ENCODE data around the gene UBR3.
"Not testable (repeated sequence)": the region's sequence is repeated elsewhere in the genome, so short reads cannot be mapped to it uniquely, and the experiment has no call there.

UBR3 gene

DNA sequence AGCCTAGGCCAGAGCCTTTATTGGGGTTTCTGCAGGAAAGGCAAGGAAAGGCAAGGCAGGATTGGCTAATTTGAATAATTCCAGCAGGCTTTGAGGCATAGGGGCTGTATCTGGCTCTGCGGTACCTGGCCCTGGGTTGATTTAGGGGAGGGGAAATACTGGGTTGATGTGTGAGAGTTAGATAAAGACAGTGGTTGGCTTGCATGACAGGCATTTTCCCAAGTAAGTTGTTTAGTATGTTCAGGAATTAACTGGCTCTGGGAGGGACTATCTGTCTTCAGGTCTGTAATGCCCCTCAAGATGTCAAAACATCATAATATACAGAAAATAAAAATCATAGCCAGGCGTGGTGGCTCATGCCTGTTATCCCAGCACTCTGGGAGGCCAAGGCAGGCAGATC lies 98.7 kb downstream of the UBR3 start:
- no peaks in the 10 kb centered on the region for H3K27me3 ChIP-seq (ENCODE audit: insufficient read depth, insufficient read length)
- TF ChIP-seq ZNF274 (IDR thresholded peaks at IDR 0.05; ENCODE audit: low read depth, low read length) (no peak), SUZ12 (IDR thresholded peaks at IDR 0.05; ENCODE audit: extremely low read depth, insufficient read depth, insufficient read length) (no peak), YY1 (IDR thresholded peaks at IDR 0.05; ENCODE audit: insufficient read depth, insufficient read length) (no peak)
- no peaks in the 10 kb centered on the region for H3K4me1 ChIP-seq (ENCODE audit: insufficient read depth, insufficient read length)
- no peak overlapping the region for H3K4me3 ChIP-seq (ENCODE audit: insufficient read length, low read depth)
- H3K9me3 ChIP-seq (ENCODE audit: insufficient read depth, low read length), result no peaks in the 10 kb centered on the region
- no peak for DNase-seq (ENCODE audit: low read depth, low spot score)
- no peak overlapping the region for H3K9ac ChIP-seq (ENCODE audit: insufficient read length, low read depth)
- H3K36me3 ChIP-seq (ENCODE audit: insufficient read depth, insufficient read length, low read length), result peaks cover 13% of the 10 kb centered on the region

GRCh38 chr2:169928463-169928864 lies 101.2 kb downstream of the UBR3 start:
- TF ChIP-seq YY1 (IDR thresholded peaks at IDR 0.05; ENCODE audit: insufficient read depth, insufficient read length) (no peak), ZNF274 (IDR thresholded peaks at IDR 0.05; ENCODE audit: low read depth, low read length) (no peak), SUZ12 (IDR thresholded peaks at IDR 0.05; ENCODE audit: extremely low read depth, insufficient read depth, insufficient read length) (no peak)
- peak; percentile 22 for DNase-seq (ENCODE audit: low read depth, low spot score)
- H3K4me1 ChIP-seq (ENCODE audit: insufficient read depth, insufficient read length), result no peaks in the 10 kb centered on the region
- peaks cover 13% of the 10 kb centered on the region for H3K36me3 ChIP-seq (ENCODE audit: insufficient read depth, insufficient read length, low read length)
- no peak overlapping the region for H3K4me3 ChIP-seq (ENCODE audit: insufficient read length, low read depth)
- no peaks in the 10 kb centered on the region for H3K27me3 ChIP-seq (ENCODE audit: insufficient read depth, insufficient read length)
- H3K9ac ChIP-seq (ENCODE audit: insufficient read length, low read depth), result no peak overlapping the region
- no peaks in the 10 kb centered on the region for H3K9me3 ChIP-seq (ENCODE audit: insufficient read depth, low read length)

DNA sequence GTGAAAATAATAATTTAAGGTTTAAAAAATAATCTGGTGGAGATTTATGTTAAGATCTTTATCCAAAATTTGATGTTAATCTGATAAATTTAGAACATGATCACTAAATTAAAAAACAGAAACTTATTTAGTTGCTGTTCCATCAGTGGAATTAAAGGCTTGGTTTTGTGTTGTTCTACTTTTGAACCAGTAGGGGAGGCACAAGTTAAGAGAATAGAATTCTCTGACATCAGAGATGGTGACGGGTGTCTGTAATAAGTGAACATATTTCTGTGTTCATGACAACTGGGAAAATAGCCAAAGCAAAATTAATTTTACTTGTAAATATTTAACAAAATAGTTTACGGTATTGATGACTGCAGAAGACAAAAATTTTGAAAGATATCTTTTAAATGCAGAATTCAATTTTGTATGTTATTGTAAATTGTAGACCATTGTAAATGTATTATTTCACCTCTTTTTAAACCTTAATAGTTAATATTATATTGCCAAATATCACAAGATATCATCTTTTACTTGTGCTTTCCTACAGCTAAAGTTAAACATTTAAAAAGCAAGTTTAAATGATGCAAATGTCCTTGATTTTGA lies 106.0 kb downstream of the UBR3 start:
- H3K4me1 ChIP-seq (ENCODE audit: insufficient read depth, insufficient read length), result no peaks in the 10 kb centered on the region
- DNase-seq (ENCODE audit: low read depth, low spot score), result peak; percentile 9
- peaks cover 8% of the 10 kb centered on the region for H3K36me3 ChIP-seq (ENCODE audit: insufficient read depth, insufficient read length, low read length)
- no peak for TF ChIP-seq ZNF274 (IDR thresholded peaks at IDR 0.05; ENCODE audit: low read depth, low read length)
- TF ChIP-seq YY1 (IDR thresholded peaks at IDR 0.05; ENCODE audit: insufficient read depth, insufficient read length), result no peak
- no peak for TF ChIP-seq SUZ12 (IDR thresholded peaks at IDR 0.05; ENCODE audit: extremely low read depth, insufficient read depth, insufficient read length)
- no peaks in the 10 kb centered on the region for H3K9me3 ChIP-seq (ENCODE audit: insufficient read depth, low read length)
- no peaks in the 10 kb centered on the region for H3K27me3 ChIP-seq (ENCODE audit: insufficient read depth, insufficient read length)
- H3K9ac ChIP-seq (ENCODE audit: insufficient read length, low read depth), result no peak overlapping the region
- no peak overlapping the region for H3K4me3 ChIP-seq (ENCODE audit: insufficient read length, low read depth)

DNA sequence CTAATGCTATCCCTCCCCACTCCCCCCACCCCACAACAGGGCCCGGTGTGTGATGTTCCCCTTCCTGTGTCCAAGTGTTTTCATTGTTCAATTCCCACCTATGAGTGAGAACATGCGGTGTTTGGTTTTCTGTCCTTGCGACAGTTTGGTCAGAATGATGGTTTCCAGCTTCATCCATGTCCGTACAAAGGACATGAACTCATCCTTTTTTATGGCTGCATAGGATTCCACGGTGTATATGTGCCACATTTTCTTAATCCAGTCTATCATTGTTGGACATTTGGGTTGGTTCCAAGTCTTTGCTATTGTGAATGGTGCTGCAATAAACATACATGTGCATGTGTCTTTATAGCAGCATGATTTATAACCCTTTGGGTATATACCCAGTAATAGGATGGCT lies 109.4 kb downstream of the UBR3 start:
- H3K9ac ChIP-seq (ENCODE audit: insufficient read length, low read depth); H3K27me3 ChIP-seq (ENCODE audit: insufficient read depth, insufficient read length): not testable (repeated sequence)

GRCh38 chr2:169945515-169945914 lies 118.3 kb downstream of the UBR3 start:
- H3K4me1 ChIP-seq (ENCODE audit: insufficient read depth, insufficient read length), result no peaks in the 10 kb centered on the region
- DNase-seq (ENCODE audit: low read depth, low spot score), result no peak
- no peak overlapping the region for H3K4me3 ChIP-seq (ENCODE audit: insufficient read length, low read depth)
- TF ChIP-seq YY1 (IDR thresholded peaks at IDR 0.05; ENCODE audit: insufficient read depth, insufficient read length) (no peak), SUZ12 (IDR thresholded peaks at IDR 0.05; ENCODE audit: extremely low read depth, insufficient read depth, insufficient read length) (no peak), ZNF274 (IDR thresholded peaks at IDR 0.05; ENCODE audit: low read depth, low read length) (no peak)
- H3K36me3 ChIP-seq (ENCODE audit: insufficient read depth, insufficient read length, low read length), result peaks cover 19% of the 10 kb centered on the region
- no peaks in the 10 kb centered on the region for H3K9me3 ChIP-seq (ENCODE audit: insufficient read depth, low read length)
- no peaks in the 10 kb centered on the region for H3K27me3 ChIP-seq (ENCODE audit: insufficient read depth, insufficient read length)
- H3K9ac ChIP-seq (ENCODE audit: insufficient read length, low read depth), result no peak overlapping the region

More for the DNA sequence above, 109.4 kb downstream of the UBR3 start:
- not testable (repeated sequence) for H3K9me3 ChIP-seq (ENCODE audit: insufficient read depth, low read length); H3K4me3 ChIP-seq (ENCODE audit: insufficient read length, low read depth); H3K4me1 ChIP-seq (ENCODE audit: insufficient read depth, insufficient read length); DNase-seq (ENCODE audit: low read depth, low spot score); H3K36me3 ChIP-seq (ENCODE audit: insufficient read depth, insufficient read length, low read length)

DNA sequence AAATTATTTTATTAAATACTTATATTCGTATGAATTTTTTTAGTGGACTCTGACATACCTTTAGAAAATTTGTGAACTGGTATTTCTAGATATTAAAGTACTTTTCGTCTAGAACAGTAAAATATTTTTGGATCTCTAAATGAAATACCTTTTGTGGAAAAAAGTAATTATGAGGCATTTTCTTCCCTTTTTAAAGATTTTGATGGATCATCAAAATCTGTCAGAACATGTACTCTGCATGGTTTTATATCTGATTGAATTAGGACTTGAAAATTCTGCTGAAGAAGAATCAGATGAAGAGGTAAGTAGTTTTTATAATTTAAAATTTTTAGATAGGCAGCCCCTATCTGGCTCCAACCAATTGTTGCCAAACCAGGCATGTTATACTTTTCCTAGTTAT lies 118.8 kb downstream of the UBR3 start:
- DNase-seq (ENCODE audit: low read depth, low spot score), result no peak
- Histone ChIP-seq H3K4me3 (ENCODE audit: insufficient read length, low read depth) (no peak overlapping the region), H3K9me3 (ENCODE audit: insufficient read depth, low read length) (no peaks in the 10 kb centered on the region), H3K9ac (ENCODE audit: insufficient read length, low read depth) (no peak overlapping the region), H3K4me1 (ENCODE audit: insufficient read depth, insufficient read length) (no peaks in the 10 kb centered on the region), H3K36me3 (ENCODE audit: insufficient read depth, insufficient read length, low read length) (peaks cover 19% of the 10 kb centered on the region), H3K27me3 (ENCODE audit: insufficient read depth, insufficient read length) (no peaks in the 10 kb centered on the region)
- TF ChIP-seq ZNF274 (IDR thresholded peaks at IDR 0.05; ENCODE audit: low read depth, low read length) (no peak), SUZ12 (IDR thresholded peaks at IDR 0.05; ENCODE audit: extremely low read depth, insufficient read depth, insufficient read length) (no peak), YY1 (IDR thresholded peaks at IDR 0.05; ENCODE audit: insufficient read depth, insufficient read length) (no peak)

DNA sequence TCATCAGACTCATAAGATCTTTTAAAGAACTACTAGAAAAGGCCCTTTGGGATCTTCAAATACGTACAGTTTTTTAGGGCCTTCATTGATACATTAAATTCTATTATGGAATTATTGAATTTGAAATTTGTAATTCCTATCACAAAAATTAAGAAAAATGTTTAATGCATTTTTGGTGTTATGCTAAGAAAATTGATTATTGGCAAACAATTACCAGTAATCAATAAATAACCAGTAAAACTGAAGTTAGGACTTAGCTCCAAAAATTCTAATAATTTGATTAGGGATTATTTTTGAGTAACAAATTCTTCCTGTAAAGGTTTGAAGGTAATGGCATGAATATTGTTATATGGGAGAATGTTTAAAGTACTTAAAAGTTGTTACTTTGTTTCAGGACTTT lies 119.3 kb downstream of the UBR3 start:
- Histone ChIP-seq H3K9ac (ENCODE audit: insufficient read length, low read depth) (no peak overlapping the region), H3K9me3 (ENCODE audit: insufficient read depth, low read length) (no peaks in the 10 kb centered on the region), H3K27me3 (ENCODE audit: insufficient read depth, insufficient read length) (no peaks in the 10 kb centered on the region), H3K4me3 (ENCODE audit: insufficient read length, low read depth) (no peak overlapping the region), H3K4me1 (ENCODE audit: insufficient read depth, insufficient read length) (no peaks in the 10 kb centered on the region), H3K36me3 (ENCODE audit: insufficient read depth, insufficient read length, low read length) (peaks cover 19% of the 10 kb centered on the region)
- TF ChIP-seq YY1 (IDR thresholded peaks at IDR 0.05; ENCODE audit: insufficient read depth, insufficient read length) (no peak), ZNF274 (IDR thresholded peaks at IDR 0.05; ENCODE audit: low read depth, low read length) (no peak), SUZ12 (IDR thresholded peaks at IDR 0.05; ENCODE audit: extremely low read depth, insufficient read depth, insufficient read length) (no peak)
- DNase-seq (ENCODE audit: low read depth, low spot score), result no peak

All from NT2/D1 (cell line).